Fibroblast of the aortic adventitia (primary cell): ENCODE results near the gene NAGK. TPM values are rescaled to one million over a fixed set of nuclear protein-coding genes. Genes with fewer than 3 reads are reported as not detected.

Experiments
- DNase-seq: peaks from one replicate; pipeline ENCODE4 v3.0.0-alpha.2; 2010; ENCODE audit warnings: low read depth
- H3K4me3 ChIP-seq: 2 replicates; pipeline ENCODE4 v1.5.1; 2011; ENCODE audit warnings: low read depth, mild to moderate bottlenecking, control low read depth, low read length, moderate library complexity
- CTCF ChIP-seq: IDR thresholded peaks from 2 replicates; pipeline ENCODE4 v1.5.1; 2011; ENCODE audit warnings: mild to moderate bottlenecking, low read length, control low read depth, inconsistent platforms; ENCODE audit not compliant: insufficient read depth
- total RNA-seq: library from RNA; depleted of rRNA; stranded (reverse); fragments of >200 nt; gene quantifications from 2 replicates; pipeline ENCODE4 v1.2.3, GENCODE V29; 2012; ENCODE audit warnings: low replicate concordance

NAGK gene
- total RNA-seq, 1 donor, result 63.0 TPM

DNA sequence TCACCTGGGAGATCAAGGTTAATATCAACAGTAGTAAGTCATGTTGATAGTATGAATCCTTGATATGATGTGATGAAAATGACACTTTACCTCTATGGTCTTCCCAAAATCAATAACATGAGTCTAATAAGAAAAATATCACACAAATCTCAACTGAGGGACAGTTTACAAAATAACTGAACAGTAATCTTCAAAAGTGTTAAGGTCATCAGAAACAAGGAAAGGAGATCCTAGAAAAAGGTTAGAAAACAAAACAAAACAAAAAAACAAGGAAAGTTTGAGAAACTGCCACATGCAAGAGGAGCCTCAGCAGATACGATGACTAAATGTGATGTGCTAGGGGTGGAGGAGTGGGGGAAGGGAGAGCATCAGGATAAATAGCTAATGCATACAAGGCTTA lies 45.4 kb downstream of the NAGK start:
- no peak for TF ChIP-seq CTCF
- DNase-seq, result no peak
- no peak overlapping the region for H3K4me3 ChIP-seq

- TF ChIP-seq CTCF, result no peak
- DNase-seq, result no peak
- H3K4me3 ChIP-seq, result no peak overlapping the region
These were observed 48.6 kb downstream of the NAGK start for GRCh38 chr2:71117063-71117462.

GRCh38 chr2:71120195-71120594 lies 51.7 kb downstream of the NAGK start:
- no peak for TF ChIP-seq CTCF
- no peak overlapping the region for H3K4me3 ChIP-seq
- DNase-seq, result no peak

DNA sequence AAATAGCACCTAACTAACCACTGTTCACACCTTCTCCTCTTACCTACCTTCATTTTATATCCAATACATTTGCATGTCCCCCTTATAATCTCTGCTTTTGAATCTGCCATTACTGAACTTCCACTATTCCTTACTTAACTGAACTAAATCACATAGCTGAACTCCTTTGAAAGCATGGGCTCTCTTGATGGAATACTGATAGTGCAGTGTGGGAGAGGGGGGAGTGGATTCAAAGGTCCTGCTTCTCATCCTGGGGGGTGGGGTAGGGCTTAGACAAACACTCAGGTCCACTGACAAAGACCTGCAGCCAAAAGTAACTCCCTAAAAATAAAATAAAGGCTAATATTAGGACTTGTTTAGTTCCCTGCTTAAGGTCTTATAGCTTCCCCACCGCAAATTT lies 53.0 kb downstream of the NAGK start:
- H3K4me3 ChIP-seq, result no peak overlapping the region
- no peak for TF ChIP-seq CTCF
- no peak for DNase-seq

DNA sequence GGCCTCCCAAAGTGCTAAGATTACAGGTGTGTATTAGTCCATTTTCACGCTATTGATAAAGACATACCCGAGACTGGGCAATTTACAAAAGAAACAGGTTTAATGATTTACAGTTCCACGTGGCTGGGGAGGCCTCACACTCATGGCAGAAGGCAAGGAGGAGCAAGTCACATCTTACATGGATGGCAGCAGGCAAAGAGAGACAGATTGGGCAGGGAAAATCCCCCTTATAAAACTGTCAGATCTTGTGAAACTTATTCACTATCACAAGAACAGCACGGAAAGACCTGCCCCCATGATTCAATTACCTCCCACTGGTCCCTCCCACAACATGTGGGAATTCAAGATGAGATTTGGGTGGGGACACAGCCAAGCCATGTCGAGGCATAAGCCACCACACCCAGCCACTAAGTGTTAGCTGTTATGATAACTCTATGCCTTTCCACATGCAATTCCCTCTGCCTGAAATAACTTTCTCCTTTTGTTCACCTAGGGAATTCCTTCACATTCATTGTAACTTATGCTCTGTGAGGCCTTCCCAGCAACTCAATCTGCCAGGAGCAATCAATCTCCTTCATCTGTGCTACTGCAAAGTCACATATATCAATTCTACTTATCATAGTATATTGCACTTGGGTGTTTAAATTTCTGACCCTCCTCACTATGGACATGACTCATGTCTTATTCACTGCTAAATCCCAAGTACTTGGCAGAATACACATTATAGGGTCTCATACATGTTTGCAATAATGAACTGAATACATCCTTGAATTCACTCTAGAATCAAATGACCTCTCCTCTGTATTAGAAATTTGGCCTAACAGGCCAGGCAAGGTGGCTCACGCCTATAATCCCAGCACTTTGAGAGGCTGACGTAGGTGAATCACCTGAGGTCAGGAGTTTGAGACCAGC lies 54.2 kb downstream of the NAGK start:
- TF ChIP-seq CTCF, result no peak
- DNase-seq, result peak; percentile 17
- no peak overlapping the region for H3K4me3 ChIP-seq

DNA sequence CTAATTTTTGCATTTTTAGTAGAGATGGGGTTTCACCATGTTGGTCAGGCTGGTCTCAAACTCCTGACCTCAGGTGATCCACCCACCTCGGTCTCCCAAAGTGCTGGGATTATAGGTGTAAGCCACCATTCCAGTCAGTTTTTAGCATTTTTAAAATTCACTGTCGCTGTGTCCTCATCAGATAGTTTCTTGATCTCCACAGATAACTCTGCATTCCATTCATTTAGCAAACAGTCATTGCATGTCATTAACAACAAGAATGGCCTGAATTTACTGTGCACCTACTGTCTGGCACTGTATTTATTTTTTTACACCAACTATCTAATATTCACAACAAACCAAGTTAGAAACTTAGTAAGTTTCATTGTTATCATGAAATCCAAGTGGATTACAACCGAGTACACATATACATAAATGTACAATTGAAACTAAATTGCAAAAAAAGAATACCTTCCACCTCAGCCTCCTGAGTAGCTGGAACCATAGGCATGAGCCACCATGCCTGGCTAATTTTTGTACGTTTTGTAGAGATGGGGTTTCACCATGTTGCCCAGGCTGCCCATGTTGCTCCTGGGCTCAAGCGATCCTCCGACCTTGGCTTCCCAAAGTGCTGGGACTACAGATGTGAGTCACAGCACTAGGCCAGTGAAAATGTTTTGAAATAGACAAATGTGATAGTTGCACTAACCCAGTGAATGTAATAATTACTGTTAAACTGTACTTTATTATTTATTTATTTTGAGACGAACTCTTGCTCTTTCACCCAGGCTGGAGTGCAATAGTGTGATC lies 57.3 kb downstream of the NAGK start:
- TF ChIP-seq CTCF, result no peak
- DNase-seq, result no peak
- no peak overlapping the region for H3K4me3 ChIP-seq
